Psoas muscle (tissue), 8 donors: ENCODE results near the gene NMRK2. TPM values are rescaled to one million over a fixed set of nuclear protein-coding genes. Genes with fewer than 3 reads are reported as not detected.

Experiments used
- ATAC-seq, 4 donors: fragments of 200-7000 bp; cut with Tn5 transposase; one replicate each; pipeline ENCODE4 v1.9.1; 2020; ENCODE audit warnings: moderate library complexity in 3 of 4, mild to moderate bottlenecking in 2 of 4
- DNase-seq, 2 donors: peaks; one replicate each; pipeline ENCODE4 v3.0.0-alpha.2; 2020
- H3K27ac ChIP-seq: fragments of 200-600 bp; one replicate; pipeline ENCODE4 v1.8.0; 2022
- H3K27me3 ChIP-seq, 3 donors: fragments of 200-600 bp in 1 of 3; one replicate each; pipeline versions ENCODE4 v1.6.1 to v1.8.0; 2013 to 2022; ENCODE audit warnings: low read length in 2 of 3, mild to moderate bottlenecking in 2 of 3, moderate library complexity in 1 of 3; ENCODE audit not compliant: insufficient read depth in 3 of 3
- H3K36me3 ChIP-seq, 2 donors: fragments of 200-600 bp in 1 of 2; one replicate each; pipeline versions ENCODE4 v1.6.1 to v1.8.0; 2013 to 2022; ENCODE audit warnings: low read depth in 1 of 2, mild to moderate bottlenecking in 1 of 2, moderate library complexity in 1 of 2; ENCODE audit not compliant: insufficient read depth in 1 of 2
- H3K4me1 ChIP-seq: fragments of 200-600 bp; one replicate; pipeline ENCODE4 v1.8.0; 2022
- H3K4me3 ChIP-seq: fragments of 200-600 bp; one replicate; pipeline ENCODE4 v1.8.0; 2022; ENCODE audit warnings: mild to moderate bottlenecking
- H3K9me3 ChIP-seq: fragments of 200-600 bp; one replicate; pipeline ENCODE4 v1.8.0; 2022
- WGBS, 3 donors: extraction: QIAGEN DNeasy Blood & Tissue Kit; methylation state at CpG; one replicate each; pipeline versions ENCODE4 v1.1.6 to v1.1.7; 2013; 5-methylcytosine and 5-hydroxymethylcytosine counted together
- intact Hi-C, 2 donors: fragments of 100-400 bp; cut with DNase I; formaldehyde crosslinking; loops; one replicate each; pipeline versions ENCODE4 v1.11.0 to v1.14.2; 2022
- polyA plus RNA-seq, 3 donors: library from polyadenylated mRNA; stranded (reverse); fragments of 200-250 nt; gene quantifications; one replicate each; pipeline ENCODE4 v1.2.3, GENCODE V29; 2013
- total RNA-seq, 4 donors: library from RNA; stranded (reverse); fragmentation: NEBNext Ultra II Directional in 2 of 4; extraction: Animal tissue kit (Norgen Biotek cat#: 25700) in 2 of 4; gene quantifications; one replicate each; pipeline versions ENCODE4 v1.2.1 to v1.2.4, GENCODE V29; 2021 to 2023
- TF ChIP-seq, protein P1 (sequence below): fragments of 200-600 bp; IDR thresholded peaks from one replicate; pipeline ENCODE4 v1.8.0; 2022; ENCODE audit warnings: antibody characterized with exemption
- donor health status: healthy with polysubstance abuse.
- donor health status: DM: no; HTN: no; CAD: no; lungs with moderate emphysema.
- donor health status: Bipolar disorder and iron deficiency.
- donor health status: healthy.
- donor health status: DM: yes; HTN: yes; CAD: no.
- donor health status: DM: no; HTN: no; CAD: no.
- donor health status: DM: no; HTN: no; CAD: no.
- donor health status: DM: yes; HTN: yes; CAD: no.

Gene NMRK2
- total and polyA plus RNA-seq, 7 donors: 9.0 to 755 (median 94.5) TPM

DNA sequence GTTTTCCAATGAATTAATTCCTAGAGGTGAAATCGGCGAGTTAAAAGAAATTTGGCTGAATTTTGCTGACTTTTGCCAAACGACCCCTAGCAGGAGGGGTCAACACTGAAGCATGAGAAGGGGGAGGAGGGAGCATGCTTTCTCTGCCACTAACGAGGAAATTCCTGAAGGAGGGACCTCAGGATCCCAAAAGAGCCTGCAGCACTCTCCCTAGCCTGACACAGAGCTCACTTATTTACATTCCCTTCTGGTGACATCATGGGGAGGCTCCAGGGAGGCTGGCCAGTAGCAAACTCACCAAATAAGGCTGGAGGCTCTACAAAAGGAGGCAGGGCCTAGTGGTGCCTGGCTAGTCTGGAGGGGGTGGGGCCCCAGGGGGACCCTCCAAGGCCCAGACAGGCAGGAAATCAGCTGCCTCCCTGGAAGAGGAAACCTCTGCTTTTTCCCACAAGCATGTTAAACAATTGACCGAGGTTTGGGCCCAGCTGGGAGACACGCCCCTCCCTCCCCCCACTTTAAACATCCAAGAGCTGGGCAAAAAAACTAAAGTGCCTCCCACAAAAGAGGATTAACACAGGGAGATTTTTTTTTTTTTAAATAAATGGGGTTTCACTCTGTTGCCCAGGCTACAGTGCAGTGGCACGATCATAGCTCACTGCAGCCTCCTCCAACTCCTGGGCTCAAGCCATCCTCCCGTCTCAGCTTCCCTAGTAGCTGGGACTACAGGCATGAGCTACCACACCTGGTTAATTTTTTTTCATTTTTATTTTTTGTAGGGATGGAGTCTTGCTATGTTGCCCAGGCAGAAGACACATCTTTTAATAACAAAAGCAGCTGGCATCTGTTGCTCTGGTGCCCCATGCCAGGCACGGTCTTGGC lies 35.9 kb downstream of the NMRK2 start:
- ATAC-seq: peak; percentile 66 to 77 (median 73)
- TF ChIP-seq, protein P1, sequence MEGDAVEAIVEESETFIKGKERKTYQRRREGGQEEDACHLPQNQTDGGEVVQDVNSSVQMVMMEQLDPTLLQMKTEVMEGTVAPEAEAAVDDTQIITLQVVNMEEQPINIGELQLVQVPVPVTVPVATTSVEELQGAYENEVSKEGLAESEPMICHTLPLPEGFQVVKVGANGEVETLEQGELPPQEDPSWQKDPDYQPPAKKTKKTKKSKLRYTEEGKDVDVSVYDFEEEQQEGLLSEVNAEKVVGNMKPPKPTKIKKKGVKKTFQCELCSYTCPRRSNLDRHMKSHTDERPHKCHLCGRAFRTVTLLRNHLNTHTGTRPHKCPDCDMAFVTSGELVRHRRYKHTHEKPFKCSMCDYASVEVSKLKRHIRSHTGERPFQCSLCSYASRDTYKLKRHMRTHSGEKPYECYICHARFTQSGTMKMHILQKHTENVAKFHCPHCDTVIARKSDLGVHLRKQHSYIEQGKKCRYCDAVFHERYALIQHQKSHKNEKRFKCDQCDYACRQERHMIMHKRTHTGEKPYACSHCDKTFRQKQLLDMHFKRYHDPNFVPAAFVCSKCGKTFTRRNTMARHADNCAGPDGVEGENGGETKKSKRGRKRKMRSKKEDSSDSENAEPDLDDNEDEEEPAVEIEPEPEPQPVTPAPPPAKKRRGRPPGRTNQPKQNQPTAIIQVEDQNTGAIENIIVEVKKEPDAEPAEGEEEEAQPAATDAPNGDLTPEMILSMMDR: no peak
- H3K4me3 ChIP-seq: peak overlapping the region; percentile 96
- peak overlapping the region; percentile 99 for H3K27ac ChIP-seq
- DNase-seq: peak; percentile 84 to 90
- H3K9me3 ChIP-seq: no peaks in the 10 kb centered on the region
- no peaks in the 10 kb centered on the region for H3K27me3 ChIP-seq
- peaks cover 47% of the 10 kb centered on the region for H3K4me1 ChIP-seq
- WGBS, 3 donors: 10 to 17% (median 14%) methylated on average over 9 of the region's 9 CpGs
- intact Hi-C loops: no loop called here
- peaks cover 3 to 51% of the 10 kb centered on the region in 2 donors for H3K36me3 ChIP-seq

DNA sequence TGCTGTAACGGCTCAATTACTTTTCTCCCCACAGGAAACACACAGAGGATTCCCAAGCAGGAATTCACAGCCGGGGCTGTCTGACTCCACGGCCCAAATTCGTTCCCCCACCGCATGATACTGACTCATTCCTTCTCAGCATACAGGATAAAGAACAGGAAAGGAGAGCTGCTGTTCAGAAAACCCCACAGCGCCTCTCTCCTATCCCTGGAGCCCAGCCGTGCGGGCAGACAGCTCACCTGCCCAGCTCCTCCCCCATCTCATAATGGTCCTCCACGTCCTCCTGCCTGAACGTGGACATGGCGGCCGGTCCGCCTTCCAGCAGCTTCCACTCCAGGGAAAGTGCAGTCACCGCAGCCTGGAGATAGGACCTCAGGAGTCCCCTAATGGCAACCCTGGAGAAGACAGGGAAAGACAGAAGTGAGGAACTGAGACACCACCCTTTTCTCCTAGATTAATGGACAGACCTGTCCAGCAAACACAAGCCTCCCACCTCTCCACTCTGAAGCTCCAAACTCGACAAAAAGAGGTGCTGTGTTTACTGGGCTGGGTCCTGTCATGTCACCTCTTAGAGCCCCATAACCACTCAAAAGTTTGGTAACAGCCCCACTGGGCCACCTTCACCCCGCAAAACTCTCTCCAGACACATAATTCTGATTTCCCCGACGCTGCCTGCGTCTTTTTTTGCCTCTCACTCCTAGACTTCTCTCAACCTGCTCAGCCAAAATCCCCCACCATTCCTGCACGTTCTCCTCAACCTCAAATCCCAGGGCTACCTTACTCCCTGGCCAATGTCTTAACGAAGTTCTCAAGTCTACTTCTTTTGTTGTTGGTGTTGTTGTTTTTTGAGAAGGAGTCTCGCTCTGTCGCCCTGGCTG lies 36.8 kb downstream of the NMRK2 start:
- TF ChIP-seq, protein P1: no peak
- Histone ChIP-seq H3K9me3 (no peaks in the 10 kb centered on the region), H3K4me3 (peak overlapping the region; percentile 96), H3K36me3 (peaks cover 3 to 45% of the 10 kb centered on the region in 2 donors), H3K27ac (peak overlapping the region; percentile 99), H3K27me3 (no peaks in the 10 kb centered on the region), H3K4me1 (peaks cover 47% of the 10 kb centered on the region)
- intact Hi-C loops: loop anchor here in 1 of 2 donors (2.0 kb wide), 1 partner anchor 15 kb away; the partner anchor contains the start of gene EEF2
- WGBS, 3 donors: 7 to 12% (median 11%) methylated on average over 23 of the region's 23 CpGs
- DNase-seq (peak; percentile 40 to 78), ATAC-seq (peak; percentile 46 to 59 (median 56))

DNA sequence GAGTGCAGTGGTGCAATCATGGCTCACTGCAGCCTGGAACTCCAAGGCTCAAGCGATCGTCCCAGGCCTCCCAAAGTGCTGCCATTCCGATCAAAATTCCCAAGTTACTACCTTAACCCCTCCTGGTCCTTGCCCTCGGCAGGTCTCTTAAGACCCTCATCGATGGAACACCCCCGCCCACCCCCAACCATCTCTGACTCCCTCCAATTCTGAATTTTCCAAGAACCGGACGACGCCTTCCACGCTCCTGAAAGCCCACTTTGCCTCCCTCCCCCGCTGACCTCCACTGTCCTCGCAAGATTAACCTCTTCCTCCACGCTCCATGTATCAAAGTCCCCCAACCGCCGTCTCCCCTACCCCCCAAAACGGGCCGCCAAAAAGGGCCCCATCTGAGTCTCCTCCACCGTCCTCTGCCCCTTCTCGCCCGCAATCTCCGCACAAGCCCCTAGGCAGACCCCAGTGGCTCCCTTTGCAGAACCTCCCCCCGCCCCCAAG lies 37.5 kb downstream of the NMRK2 start:
- intact Hi-C loops: loop anchor here in 1 of 2 donors (2.0 kb wide), 1 partner anchor 14 kb away; the partner anchor contains the start of gene EEF2
- DNase-seq: no peak
- TF ChIP-seq, protein P1: no peak
- Histone ChIP-seq H3K4me1 (peaks cover 47% of the 10 kb centered on the region), H3K9me3 (no peaks in the 10 kb centered on the region), H3K27me3 (no peaks in the 10 kb centered on the region), H3K4me3 (peak overlapping the region; percentile 96), H3K36me3 (peaks cover 3 to 43% of the 10 kb centered on the region in 2 donors), H3K27ac (peak overlapping the region; percentile 99)
- WGBS, 3 donors: 0 to 1% (median 1%) methylated on average over 21 to 22 of the region's 22 CpGs
- peak in 1 of 4 donors; percentile 23 for ATAC-seq

DNA sequence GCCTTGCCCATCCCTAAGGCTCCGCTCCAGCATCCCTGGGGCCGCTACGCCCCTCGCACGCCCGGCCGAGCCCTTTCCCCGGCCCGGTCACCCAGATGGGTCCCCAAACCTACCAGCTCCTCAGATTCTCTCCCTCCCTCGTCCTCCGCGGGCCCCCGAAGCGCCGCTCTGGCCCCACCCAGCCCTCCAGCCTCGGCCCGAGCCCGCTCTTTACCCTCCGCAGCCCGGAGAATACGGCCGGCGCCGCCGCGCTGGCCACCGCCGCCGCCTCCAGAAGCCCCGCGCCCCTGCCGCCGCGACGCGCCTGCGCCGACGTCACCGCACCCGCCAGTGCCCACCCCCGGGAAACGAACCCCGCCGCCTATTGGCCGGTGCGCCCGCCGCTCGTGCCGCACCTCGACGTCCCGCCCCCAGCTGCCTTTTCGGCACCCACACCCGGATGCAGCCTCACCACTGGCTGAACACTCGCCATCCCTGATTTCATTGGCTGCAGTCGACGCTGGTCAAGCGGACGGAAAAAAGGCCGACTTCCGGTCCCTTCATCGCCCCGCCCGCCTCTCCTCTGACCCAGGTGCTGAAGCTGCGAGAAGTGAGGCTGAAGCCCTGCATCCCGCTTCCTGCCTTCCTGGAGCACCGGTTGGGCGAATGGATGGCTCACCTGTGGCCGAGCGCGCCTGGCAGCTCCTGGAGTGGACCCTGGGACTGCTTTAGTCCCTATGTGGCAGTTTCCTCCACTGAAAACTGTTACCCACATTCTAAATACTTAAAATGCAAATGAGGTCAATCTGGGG lies 38.1 kb downstream of the NMRK2 start, which contains the start of gene DAPK3:
Gene DAPK3 (minus strand): TSS at position 292 of the 791 bp plus-strand sequence. CDS start 1,364 bp downstream, outside the sequence.
- no peaks in the 10 kb centered on the region for H3K9me3 ChIP-seq
- H3K27me3 ChIP-seq: no peaks in the 10 kb centered on the region
- peaks cover 3 to 43% of the 10 kb centered on the region in 2 donors for H3K36me3 ChIP-seq
- TF ChIP-seq, protein P1: peak; percentile 6
- peak within 1 kb of the TSS; percentile 96 for H3K4me3 ChIP-seq
- ATAC-seq (peak; percentile 69 to 79 (median 76)), DNase-seq (peak; percentile 97 to 99)
- peaks cover 47% of the 10 kb centered on the region for H3K4me1 ChIP-seq
- H3K27ac ChIP-seq: peak within 1 kb of the TSS; percentile 99
- 0 to 2% (median 1%) methylated on average over 41 to 73 of the region's 73 CpGs for WGBS, 3 donors
- intact Hi-C loops: loop anchor here in 1 of 2 donors (2.0 kb wide), 1 partner anchor 14 kb away; the partner anchor contains the start of gene EEF2
